ENCODE results near the gene FAM9A. TPM values are rescaled to one million over a fixed set of nuclear protein-coding genes. Genes with fewer than 3 reads are reported as not detected.

FAM9A gene
- total and polyA plus RNA-seq, 9 of the 15 experiments (the other 6 are each of a cell fraction or from before 2014, with no cell fraction given) = 0.07 TPM; not detected in 8

DNA sequence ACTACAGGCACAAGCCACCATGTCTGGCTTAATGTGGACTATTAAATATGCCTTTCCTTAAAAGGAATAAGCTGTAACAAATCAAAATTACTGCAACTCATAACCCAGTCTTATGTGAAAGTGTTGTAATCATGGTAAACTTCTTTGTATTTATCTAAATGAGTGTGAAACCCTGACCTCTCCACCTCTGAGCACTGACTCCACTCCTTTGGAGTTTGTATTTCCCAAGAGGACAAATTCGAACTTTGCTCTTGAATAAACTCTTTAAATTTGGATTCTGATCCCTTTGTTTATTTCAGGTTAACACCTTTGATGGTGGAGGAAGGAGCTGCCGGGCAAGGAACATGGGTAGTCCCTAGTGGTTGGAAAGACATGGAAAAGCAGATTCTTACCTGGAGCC lies 48.3 kb upstream of the FAM9A start:
- WGBS (ENCODE audit: insufficient coverage, low coverage, missing lambda C conversion rate) = 7% methylated on average over 2 of the region's 2 CpGs
- H3K4me3 ChIP-seq = no peak overlapping the region

More for the DNA sequence above, 48.3 kb upstream of the FAM9A start:
- Histone ChIP-seq H4K20me1 (replicated peaks; ENCODE audit: control insufficient read depth, insufficient read depth, low read length) (no peaks in the 10 kb centered on the region), H3K4me1 (replicated peaks in 1 of 2; ENCODE audit: control insufficient read depth in 2 of 2, insufficient read depth in 2 of 2, low read length in 2 of 2) (no peaks in the 10 kb centered on the region), H2AFZ (ENCODE audit: low read depth, low read length) (no peak overlapping the region), H3K4me2 (ENCODE audit: insufficient read depth, low read length) (no peak overlapping the region), H3K9me1 (ENCODE audit: control insufficient read depth, insufficient read depth, low read length) (no peaks in the 10 kb centered on the region), H3K27me3 (ENCODE audit: control insufficient read depth in 2 of 2, insufficient read depth in 2 of 2, low read length in 2 of 2) (no peaks in the 10 kb centered on the region; a peak in 1 of 5 replicates), H3K36me3 (ENCODE audit: control insufficient read depth, insufficient read depth, low read length) (no peaks in the 10 kb centered on the region), H3K9ac (ENCODE audit: insufficient read depth in 1 of 2, low read depth in 2 of 2, low read length in 2 of 2) (no peak overlapping the region), H3K79me2 (ENCODE audit: control insufficient read depth, insufficient read depth, low read length) (no peaks in the 10 kb centered on the region), H3K27ac (ENCODE audit: extremely low read depth, low read depth, low read length) (no peak overlapping the region), H3K9me3 (replicated peaks; ENCODE audit: control insufficient read depth, insufficient read depth, low read depth, low read length) (no peaks in the 10 kb centered on the region)
- ChIA-PET POLR2A (no interaction called here), CTCF (ENCODE audit: low intra/inter-chr PET ratio) (no interaction called here)
- BruUV-seq (replicated peaks) = no TSS peak
- intact Hi-C loops (cut with micrococcal nuclease) (no loop called here), in situ Hi-C loops (cut with MboI) (no loop called here)
- ATAC-seq (no peak), DNase-seq (ENCODE audit: extremely low read depth in 1 of 4, low spot score in 3 of 4) (no peak), FAIRE-seq (no peak)
- TF ChIP-seq NFXL1 (CRISPR knock-in tag; IDR thresholded peaks at IDR 0.05) = no peak
- TF ChIP-seq RAD51 (IDR thresholded peaks at IDR 0.05; ENCODE audit: borderline replicate concordance, low read depth) = no peak
- no peak for TF ChIP-seq SETDB1 (IDR thresholded peaks at IDR 0.05; ENCODE audit: low read length)
- no peak for TF ChIP-seq TEAD1 (CRISPR knock-in tag; IDR thresholded peaks at IDR 0.05)
- TF ChIP-seq THRAP3 (IDR thresholded peaks at IDR 0.05; ENCODE audit: borderline replicate concordance) = no peak
- no peak for TF ChIP-seq KLF10 (CRISPR knock-in tag; IDR thresholded peaks at IDR 0.05)
- TF ChIP-seq, protein P1, sequence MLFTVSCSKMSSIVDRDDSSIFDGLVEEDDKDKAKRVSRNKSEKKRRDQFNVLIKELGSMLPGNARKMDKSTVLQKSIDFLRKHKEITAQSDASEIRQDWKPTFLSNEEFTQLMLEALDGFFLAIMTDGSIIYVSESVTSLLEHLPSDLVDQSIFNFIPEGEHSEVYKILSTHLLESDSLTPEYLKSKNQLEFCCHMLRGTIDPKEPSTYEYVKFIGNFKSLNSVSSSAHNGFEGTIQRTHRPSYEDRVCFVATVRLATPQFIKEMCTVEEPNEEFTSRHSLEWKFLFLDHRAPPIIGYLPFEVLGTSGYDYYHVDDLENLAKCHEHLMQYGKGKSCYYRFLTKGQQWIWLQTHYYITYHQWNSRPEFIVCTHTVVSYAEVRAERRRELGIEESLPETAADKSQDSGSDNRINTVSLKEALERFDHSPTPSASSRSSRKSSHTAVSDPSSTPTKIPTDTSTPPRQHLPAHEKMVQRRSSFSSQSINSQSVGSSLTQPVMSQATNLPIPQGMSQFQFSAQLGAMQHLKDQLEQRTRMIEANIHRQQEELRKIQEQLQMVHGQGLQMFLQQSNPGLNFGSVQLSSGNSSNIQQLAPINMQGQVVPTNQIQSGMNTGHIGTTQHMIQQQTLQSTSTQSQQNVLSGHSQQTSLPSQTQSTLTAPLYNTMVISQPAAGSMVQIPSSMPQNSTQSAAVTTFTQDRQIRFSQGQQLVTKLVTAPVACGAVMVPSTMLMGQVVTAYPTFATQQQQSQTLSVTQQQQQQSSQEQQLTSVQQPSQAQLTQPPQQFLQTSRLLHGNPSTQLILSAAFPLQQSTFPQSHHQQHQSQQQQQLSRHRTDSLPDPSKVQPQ (CRISPR knock-in tag; IDR thresholded peaks at IDR 0.05; ENCODE audit: borderline replicate concordance) = no peak
- TF ChIP-seq, protein P2, sequence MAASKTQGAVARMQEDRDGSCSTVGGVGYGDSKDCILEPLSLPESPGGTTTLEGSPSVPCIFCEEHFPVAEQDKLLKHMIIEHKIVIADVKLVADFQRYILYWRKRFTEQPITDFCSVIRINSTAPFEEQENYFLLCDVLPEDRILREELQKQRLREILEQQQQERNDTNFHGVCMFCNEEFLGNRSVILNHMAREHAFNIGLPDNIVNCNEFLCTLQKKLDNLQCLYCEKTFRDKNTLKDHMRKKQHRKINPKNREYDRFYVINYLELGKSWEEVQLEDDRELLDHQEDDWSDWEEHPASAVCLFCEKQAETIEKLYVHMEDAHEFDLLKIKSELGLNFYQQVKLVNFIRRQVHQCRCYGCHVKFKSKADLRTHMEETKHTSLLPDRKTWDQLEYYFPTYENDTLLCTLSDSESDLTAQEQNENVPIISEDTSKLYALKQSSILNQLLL (CRISPR knock-in tag; IDR thresholded peaks at IDR 0.05; ENCODE audit: borderline replicate concordance) = no peak
- TF ChIP-seq ASH1L (IDR thresholded peaks at IDR 0.05; ENCODE audit: borderline replicate concordance, low read depth, partially characterized antibody) = no peak
- no peak for TF ChIP-seq TAF1 (IDR thresholded peaks at IDR 0.05; ENCODE audit: control insufficient read depth, extremely low read depth, insufficient read depth, low read length, severe bottlenecking)
- TF ChIP-seq SNIP1 (IDR thresholded peaks at IDR 0.05; ENCODE audit: low read depth) = no peak
- no peak for TF ChIP-seq HOMEZ (CRISPR knock-in tag; IDR thresholded peaks at IDR 0.05)
- TF ChIP-seq, protein P3, sequence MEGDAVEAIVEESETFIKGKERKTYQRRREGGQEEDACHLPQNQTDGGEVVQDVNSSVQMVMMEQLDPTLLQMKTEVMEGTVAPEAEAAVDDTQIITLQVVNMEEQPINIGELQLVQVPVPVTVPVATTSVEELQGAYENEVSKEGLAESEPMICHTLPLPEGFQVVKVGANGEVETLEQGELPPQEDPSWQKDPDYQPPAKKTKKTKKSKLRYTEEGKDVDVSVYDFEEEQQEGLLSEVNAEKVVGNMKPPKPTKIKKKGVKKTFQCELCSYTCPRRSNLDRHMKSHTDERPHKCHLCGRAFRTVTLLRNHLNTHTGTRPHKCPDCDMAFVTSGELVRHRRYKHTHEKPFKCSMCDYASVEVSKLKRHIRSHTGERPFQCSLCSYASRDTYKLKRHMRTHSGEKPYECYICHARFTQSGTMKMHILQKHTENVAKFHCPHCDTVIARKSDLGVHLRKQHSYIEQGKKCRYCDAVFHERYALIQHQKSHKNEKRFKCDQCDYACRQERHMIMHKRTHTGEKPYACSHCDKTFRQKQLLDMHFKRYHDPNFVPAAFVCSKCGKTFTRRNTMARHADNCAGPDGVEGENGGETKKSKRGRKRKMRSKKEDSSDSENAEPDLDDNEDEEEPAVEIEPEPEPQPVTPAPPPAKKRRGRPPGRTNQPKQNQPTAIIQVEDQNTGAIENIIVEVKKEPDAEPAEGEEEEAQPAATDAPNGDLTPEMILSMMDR (IDR thresholded peaks at IDR 0.05 in 2 of 3, conservative IDR thresholded peaks at IDR 0.05 in 1 of 3; ENCODE audit: insufficient read depth in 2 of 3, low read depth in 1 of 3, low read length in 3 of 3) = no peak
- no peak for TF ChIP-seq PTTG1 (tag; IDR thresholded peaks at IDR 0.05; ENCODE audit: low read depth)

All from K562 (cell line).